ENCODE results near the gene DUS2. TPM values are rescaled to one million over a fixed set of nuclear protein-coding genes. Genes with fewer than 3 reads are reported as not detected.

Gene DUS2
- total RNA-seq, 1 experiment from 2014 or later, result 27.3 TPM

GRCh38 chr16:67975321-67976105 is 47.6 kb upstream of the DUS2 start (continued):
- TF ChIP-seq, protein P1, sequence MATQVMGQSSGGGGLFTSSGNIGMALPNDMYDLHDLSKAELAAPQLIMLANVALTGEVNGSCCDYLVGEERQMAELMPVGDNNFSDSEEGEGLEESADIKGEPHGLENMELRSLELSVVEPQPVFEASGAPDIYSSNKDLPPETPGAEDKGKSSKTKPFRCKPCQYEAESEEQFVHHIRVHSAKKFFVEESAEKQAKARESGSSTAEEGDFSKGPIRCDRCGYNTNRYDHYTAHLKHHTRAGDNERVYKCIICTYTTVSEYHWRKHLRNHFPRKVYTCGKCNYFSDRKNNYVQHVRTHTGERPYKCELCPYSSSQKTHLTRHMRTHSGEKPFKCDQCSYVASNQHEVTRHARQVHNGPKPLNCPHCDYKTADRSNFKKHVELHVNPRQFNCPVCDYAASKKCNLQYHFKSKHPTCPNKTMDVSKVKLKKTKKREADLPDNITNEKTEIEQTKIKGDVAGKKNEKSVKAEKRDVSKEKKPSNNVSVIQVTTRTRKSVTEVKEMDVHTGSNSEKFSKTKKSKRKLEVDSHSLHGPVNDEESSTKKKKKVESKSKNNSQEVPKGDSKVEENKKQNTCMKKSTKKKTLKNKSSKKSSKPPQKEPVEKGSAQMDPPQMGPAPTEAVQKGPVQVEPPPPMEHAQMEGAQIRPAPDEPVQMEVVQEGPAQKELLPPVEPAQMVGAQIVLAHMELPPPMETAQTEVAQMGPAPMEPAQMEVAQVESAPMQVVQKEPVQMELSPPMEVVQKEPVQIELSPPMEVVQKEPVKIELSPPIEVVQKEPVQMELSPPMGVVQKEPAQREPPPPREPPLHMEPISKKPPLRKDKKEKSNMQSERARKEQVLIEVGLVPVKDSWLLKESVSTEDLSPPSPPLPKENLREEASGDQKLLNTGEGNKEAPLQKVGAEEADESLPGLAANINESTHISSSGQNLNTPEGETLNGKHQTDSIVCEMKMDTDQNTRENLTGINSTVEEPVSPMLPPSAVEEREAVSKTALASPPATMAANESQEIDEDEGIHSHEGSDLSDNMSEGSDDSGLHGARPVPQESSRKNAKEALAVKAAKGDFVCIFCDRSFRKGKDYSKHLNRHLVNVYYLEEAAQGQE (IDR thresholded peaks at IDR 0.05; ENCODE audit: low read depth), result no peak
- TF ChIP-seq YY1 (IDR thresholded peaks at IDR 0.05; ENCODE audit: extremely low read depth, insufficient replicate concordance, low read depth, low read length) (no peak), TCF7L2 (IDR thresholded peaks at IDR 0.05; ENCODE audit: borderline replicate concordance, extremely low read depth, insufficient read depth, insufficient read length) (no peak)
- TF ChIP-seq, protein P2, sequence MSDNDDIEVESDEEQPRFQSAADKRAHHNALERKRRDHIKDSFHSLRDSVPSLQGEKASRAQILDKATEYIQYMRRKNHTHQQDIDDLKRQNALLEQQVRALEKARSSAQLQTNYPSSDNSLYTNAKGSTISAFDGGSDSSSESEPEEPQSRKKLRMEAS (IDR thresholded peaks at IDR 0.05), result no peak

DNA sequence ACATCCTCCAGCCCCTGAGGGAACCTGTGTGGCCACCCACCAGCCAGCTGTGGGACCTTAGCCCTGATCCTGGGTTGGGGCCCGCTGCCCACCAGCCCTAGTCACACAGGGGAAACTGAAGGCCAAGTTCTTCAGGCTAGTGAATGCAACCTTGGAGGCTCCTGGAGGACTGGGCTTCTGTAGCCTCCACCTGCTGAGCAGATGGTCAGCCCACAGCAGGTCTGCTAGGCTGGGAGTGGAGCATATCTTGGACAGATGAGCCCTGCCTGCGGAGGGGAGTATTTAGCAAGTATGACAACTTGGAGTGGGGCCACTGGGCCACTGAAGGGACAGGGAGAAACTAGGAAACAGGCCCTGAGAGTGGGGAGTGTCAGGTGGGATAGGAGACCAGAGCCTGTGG is 46.9 kb upstream of the DUS2 start:
- TF ChIP-seq JUND (IDR thresholded peaks at IDR 0.05) (no peak), YY1 (IDR thresholded peaks at IDR 0.05; ENCODE audit: extremely low read depth, insufficient replicate concordance, low read depth, low read length) (no peak), FOSL1 (IDR thresholded peaks at IDR 0.05; ENCODE audit: low read depth) (no peak), RAD21 (IDR thresholded peaks at IDR 0.05; ENCODE audit: low read depth) (no peak), SP1 (IDR thresholded peaks at IDR 0.05; ENCODE audit: low read depth) (no peak), TCF7L2 (IDR thresholded peaks at IDR 0.05; ENCODE audit: borderline replicate concordance, extremely low read depth, insufficient read depth, insufficient read length) (no peak), POLR2A (IDR thresholded peaks at IDR 0.05; ENCODE audit: borderline replicate concordance, extremely low read depth, insufficient read depth, insufficient read length) (no peak)
- ChIA-PET RAD21 (ENCODE audit: low non-redundant PET in 1 of 2, low total read pairs in 2 of 2, uncharacterized antibody in 2 of 2, unreplicated experiment in 2 of 2) (no interaction called here), CTCF (no interaction called here), POLR2A (no interaction called here)
- BruUV-seq (replicated peaks), result no TSS peak
- intact Hi-C loops (cut with micrococcal nuclease), result no loop called here
- Histone ChIP-seq H3K4me3 (replicated peaks in 1 of 2; ENCODE audit: low read depth in 1 of 2, low read length in 2 of 2) (no peak overlapping the region), H3K27ac (ENCODE audit: low read depth, low read length) (no peak overlapping the region), H3K36me3 (ENCODE audit: control insufficient read depth in 1 of 2, insufficient read depth in 2 of 2, low read length in 2 of 2) (no peaks in the 10 kb centered on the region), H3K27me3 (ENCODE audit: insufficient read depth, low read length) (no peaks in the 10 kb centered on the region), H3K79me2 (ENCODE audit: insufficient read depth, low read length) (no peaks in the 10 kb centered on the region), H3K9me2 (ENCODE audit: insufficient read depth) (no peaks in the 10 kb centered on the region), H3K9ac (ENCODE audit: low read length) (no peak overlapping the region), H3K9me3 (ENCODE audit: control insufficient read depth in 1 of 2, insufficient read depth in 1 of 2, low read depth in 1 of 2, low read length in 2 of 2) (no peaks in the 10 kb centered on the region), H3K4me1 (ENCODE audit: control insufficient read depth in 1 of 2, insufficient read depth in 2 of 2, low read length in 2 of 2) (no peaks in the 10 kb centered on the region), H2AFZ (ENCODE audit: low read depth, low read length, poor library complexity, severe bottlenecking) (no peak overlapping the region), H3K4me2 (ENCODE audit: low read length) (no peak overlapping the region), H4K20me1 (ENCODE audit: insufficient read depth) (no peaks in the 10 kb centered on the region)
- no peak for ATAC-seq
- DNase-seq (ENCODE audit: low read depth, low spot score), result no peak

Data from HCT116 (cell line).